Stimulated activated CD8-positive, alpha-beta memory T cell treated with anti-CD3 and anti-CD28 coated beads, Interleukin-12 subunit alpha, Interleukin-12 subunit beta, amount 100 ng/mL, for 1 hour (primary cell): Measurements from ENCODE around the gene CYP24A1.
A peak's percentile ranks its signal among the peaks of the same experiment; 100 is the strongest.

Source experiments
- DNase-seq: peaks from one replicate; pipeline ENCODE4 v3.0.0-alpha.2; 2020; ENCODE audit warnings: low read depth

Gene CYP24A1

GRCh38 chr20:54201268-54201846 is 27.6 kb upstream of the CYP24A1 start:
- no peak for DNase-seq

DNA sequence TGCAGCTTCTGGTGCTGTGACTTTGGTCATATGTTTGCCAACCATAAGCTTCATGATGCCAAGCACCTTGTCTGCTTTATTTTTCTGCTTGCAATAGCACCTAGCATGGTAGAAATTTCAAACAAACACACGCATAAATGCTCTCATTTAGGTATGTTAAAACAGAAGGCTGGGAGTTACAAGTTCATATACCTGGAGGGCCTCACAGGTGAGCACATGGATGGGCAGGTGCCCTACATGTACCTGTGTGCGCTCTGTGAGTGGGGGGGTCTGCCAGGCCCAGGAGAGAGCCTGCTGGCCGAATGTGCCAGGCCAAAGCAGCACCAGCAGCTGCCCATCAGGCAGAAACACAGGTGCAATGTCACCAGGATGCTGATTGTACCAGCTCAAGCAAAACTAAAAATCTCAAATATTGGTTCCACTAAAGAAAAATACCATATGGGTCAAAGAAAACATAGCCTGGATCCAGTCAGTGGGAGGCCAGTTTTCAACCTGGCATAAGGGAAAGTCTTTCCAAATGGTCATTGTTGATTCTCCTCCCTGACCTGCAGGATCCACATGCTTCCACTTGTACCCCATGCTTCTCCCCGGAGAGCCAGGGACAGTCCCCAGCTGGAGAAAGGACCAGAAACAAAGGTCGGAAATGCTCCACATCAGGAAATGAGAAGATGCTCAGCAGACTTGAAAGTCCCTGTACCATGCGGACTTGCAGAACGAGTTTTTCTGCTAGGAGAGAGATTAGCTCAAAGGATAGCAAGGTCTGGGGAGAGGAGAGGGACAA is 26.9 kb upstream of the CYP24A1 start:
- DNase-seq = no peak

- DNase-seq = peak; percentile 57
Measured at GRCh38 chr20:54199721-54200176, 26.0 kb upstream of the CYP24A1 start.

GRCh38 chr20:54199283-54199682 is 25.5 kb upstream of the CYP24A1 start:
- DNase-seq = no peak

DNA sequence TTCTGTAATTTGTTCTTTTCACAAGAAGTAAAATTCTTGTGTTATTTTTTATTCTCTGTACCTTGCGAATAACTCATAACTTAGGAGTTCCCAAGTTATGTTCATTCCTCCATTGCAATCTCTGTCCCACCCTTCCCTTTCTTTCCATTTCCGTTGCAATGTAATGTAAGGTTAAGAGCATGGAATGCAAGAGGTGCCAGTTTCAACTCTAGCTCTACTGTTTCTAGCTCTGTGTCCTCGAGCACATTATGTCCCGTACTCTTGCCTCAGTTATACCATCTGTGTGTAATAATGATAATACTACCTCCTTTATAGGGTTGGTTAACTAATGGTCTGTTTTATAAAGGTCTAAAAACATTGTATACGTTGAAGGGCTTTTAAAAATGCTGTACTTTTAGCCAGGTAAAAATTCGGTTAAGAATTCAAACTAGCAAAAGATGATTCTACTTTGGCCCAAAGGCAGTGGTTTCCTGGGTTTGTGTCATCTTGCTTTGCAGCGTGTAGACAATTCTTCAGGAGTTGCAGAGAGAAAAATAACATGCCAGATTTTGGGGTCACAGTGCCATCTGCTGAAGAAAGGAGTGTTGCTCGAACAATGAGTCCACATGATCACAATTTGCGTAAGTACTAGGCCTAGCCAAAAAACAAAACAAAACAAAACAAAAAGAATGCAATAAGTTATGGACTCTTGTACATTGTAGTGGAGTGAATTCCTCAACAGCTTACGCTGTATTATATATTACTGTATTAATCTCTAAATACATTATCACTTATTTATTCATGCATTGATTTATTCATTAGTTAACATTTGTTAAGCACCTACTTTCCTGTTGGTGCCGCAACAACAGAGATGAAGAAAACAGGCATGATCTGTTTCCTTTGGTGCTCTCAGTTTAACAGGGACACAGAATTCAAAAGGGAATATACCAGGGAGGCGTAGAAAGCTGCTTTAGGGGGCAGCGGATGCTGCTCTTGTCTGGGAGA is 24.1 kb upstream of the CYP24A1 start:
- no peak for DNase-seq

GRCh38 chr20:54195483-54196472 is 22.0 kb upstream of the CYP24A1 start:
- DNase-seq = no peak

DNA sequence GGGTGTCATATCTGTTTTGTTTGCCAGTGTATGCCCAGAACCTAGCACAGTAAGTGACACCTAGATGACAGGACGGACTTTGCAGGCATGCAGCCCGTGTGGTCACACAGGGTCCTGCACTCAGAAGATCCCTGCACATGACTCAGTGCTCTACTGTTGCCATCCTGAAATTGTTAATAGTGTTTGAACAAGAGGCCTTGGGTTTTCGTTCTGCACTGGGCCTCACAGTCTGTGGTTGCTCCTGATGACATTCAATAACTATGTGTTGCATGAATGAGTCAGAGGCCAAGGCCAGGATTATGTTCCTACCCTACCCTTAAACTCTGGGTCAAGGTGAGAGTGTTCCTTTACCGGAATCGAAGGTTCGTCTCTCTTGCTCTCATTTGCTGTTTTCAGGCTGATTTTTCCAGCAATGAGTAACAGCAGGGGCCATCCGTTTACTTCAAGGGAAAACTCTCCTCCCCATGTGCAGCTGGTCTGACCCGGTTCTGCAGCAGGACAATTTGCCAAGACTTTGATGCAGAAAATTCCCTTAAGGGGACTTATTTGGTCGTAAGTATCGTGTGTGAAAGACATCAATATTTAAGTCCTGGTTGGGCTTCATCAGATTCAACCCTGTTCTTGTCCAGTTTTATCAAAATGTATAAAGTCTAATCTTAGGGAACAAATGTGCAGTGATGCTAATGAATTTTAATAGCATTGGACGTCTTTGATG is 21.1 kb upstream of the CYP24A1 start:
- DNase-seq = no peak

- DNase-seq = no peak
Measured at GRCh38 chr20:54193817-54194216, 20.0 kb upstream of the CYP24A1 start.

DNA sequence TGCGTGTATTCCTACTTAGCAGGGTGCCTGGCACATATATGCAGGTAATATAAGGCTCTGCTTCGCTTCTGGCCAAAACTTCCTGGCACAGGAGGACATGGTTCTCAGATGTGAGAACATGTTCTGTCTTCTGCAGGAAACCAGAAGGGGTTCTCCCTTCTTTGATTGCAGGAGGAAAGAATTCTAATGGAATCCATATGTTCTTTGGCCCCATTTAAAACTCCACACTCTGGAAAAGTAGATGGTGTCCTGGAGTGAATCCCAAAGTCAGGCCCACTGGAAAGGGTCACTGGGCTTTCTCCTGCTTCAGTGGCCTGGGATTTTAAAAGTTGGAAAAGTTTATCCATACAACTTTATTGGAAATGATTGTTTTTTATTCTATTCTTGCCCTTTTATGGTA is 16.4 kb upstream of the CYP24A1 start:
- no peak for DNase-seq

DNA sequence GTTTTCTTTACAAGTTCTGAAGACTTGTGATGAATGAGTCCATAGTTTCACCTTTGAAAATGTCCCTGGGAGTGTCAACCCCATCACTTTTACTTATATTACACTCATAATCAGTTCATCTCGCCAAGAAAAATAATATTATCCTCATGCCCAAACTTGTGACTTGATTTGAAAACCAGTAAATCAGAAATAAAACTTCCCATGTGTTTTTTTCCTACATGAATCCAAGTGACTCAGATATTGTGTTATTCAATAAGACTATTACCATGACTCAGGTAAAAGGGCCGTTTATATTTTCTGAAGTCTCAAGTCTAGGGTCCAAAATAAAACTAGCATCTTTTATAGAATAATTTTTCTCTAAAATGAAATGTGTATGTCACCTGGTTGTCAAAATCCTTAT is 15.8 kb upstream of the CYP24A1 start:
- no peak for DNase-seq

- DNase-seq = no peak
Measured at GRCh38 chr20:54188132-54188849, 14.5 kb upstream of the CYP24A1 start.

DNA sequence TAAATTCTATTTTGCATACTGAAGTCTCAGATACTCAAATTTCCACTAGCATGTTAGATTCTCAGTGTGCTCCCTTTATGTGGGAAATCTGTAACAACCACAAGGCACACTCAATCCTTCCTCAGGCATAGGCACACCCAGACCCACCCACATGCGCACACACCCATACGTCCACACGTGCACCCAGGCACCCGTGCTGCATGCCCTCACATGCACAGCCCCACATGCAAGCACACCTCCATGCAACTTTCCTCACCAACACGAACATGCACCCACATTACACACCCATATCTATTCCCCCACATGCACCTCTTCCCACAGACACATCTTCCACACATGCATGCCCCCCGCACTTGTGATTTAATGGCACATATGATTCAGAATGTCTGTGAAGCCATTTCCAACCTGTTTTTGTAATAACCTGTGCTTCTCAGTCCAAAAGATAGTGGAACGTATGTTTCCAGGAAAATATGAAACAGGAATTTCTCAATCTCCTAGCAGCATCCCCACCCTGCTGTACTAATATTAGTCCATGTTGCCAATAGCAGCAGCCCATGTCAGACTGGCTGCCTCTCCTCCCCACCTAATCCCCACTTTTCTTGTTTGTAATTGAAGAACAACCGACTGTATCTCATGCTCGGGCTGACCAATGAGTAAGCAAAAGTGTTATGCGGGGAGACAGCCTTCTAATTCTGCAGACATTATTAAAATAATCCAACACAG is 11.3 kb upstream of the CYP24A1 start:
- no peak for DNase-seq

DNA sequence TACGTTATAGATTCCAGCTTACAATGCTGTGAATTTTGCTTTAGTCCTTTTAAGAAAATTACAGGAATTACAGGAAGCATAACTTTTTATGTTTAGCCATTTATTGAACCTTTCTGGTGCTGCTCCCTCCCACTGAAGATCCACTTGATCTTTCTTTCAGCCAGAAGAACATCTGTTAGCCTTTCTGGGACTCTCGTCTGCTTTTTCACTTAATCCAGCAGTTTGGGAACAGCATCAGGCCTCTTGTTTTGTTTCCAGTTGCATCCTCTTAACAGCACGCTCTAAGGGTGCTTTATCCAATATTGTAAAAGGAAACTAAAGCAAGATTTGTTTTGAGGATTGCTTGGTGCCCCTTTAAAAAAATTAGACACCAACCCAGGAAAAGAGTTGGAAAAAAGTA is 10.3 kb upstream of the CYP24A1 start:
- no peak for DNase-seq

- DNase-seq = no peak
Measured at GRCh38 chr20:54180931-54181330, 7.1 kb upstream of the CYP24A1 start.

GRCh38 chr20:54179946-54180345 is 6.2 kb upstream of the CYP24A1 start:
- no peak for DNase-seq

- no peak for DNase-seq
Measured at GRCh38 chr20:54178256-54178655, 4.5 kb upstream of the CYP24A1 start.

DNA sequence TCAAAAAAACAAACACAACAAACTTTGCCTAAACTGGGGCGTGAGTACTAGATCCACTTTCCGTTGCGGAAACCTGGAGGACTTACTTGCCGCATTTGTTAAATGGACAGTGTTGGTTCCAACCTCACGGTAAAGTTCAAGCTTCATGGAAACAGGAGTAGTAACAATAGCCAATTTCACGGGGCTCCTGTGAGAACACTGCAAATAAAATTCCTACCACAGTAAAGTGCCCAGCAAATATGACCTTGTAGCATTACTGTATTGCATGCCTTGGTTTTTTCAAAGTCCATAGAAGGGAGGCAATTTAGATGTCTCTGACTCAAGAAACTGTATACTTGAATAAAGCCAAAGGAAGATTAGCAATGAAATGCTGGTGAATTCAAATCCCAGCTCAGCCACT is 3.6 kb upstream of the CYP24A1 start:
- no peak for DNase-seq

DNA sequence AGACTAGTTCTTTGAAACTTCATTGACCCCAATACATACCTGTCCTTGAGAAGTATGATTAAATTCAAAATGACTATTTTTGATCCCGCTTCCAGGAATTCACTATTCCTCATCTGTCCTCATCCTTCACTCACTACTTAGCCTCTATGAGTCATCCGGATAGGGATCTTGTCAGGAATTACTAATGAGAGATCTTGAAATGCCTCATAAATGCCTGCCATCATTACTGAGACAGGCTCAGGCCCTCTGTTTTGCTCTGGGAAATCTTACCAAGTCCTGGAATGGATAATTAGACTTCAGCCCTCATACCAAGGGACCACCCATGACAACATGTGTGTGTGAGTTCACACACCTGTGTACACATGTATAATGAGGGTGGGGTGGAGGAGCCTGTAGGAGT is 2.8 kb upstream of the CYP24A1 start:
- no peak for DNase-seq

GRCh38 chr20:54174457-54175175 is 830 bp upstream of the CYP24A1 start:
- no peak for DNase-seq
